Stomach (tissue), 9 donors: Measurements from ENCODE around the gene OOSP4A. TPM values are rescaled to one million over a fixed set of nuclear protein-coding genes. Genes with fewer than 3 reads are reported as not detected.

Source experiments
- DNase-seq, 2 donors: peaks; one replicate each; pipeline versions ENCODE4 v3.0.0 to v3.0.0-alpha.2; 2013 to 2019
- H3K27ac ChIP-seq, 5 donors: fragments of 200-600 bp in 4 of 5; sonication (generic) in 4 of 5; one replicate each; pipeline ENCODE4 v1.5.1; 2013 to 2019; ENCODE audit warnings: mild to moderate bottlenecking in 1 of 5, moderate library complexity in 1 of 5
- H3K27me3 ChIP-seq, 3 donors: fragments of 200-600 bp; sonication (generic); one replicate each; pipeline ENCODE4 v1.5.1; 2017 to 2019; ENCODE audit warnings: mixed run types in 1 of 3
- H3K36me3 ChIP-seq, 4 donors: fragments of 200-600 bp; sonication (generic); 1 replicate in 3 of 4; 2 replicates in 1 of 4; pipeline ENCODE4 v1.5.1; 2016 to 2019
- H3K4me1 ChIP-seq, 4 donors: fragments of 200-600 bp; sonication (generic); one replicate each; pipeline ENCODE4 v1.5.1; 2016 to 2019
- H3K4me3 ChIP-seq, 4 donors: fragments of 200-600 bp; sonication (generic) in 3 of 4; one replicate each; pipeline ENCODE4 v1.5.1; 2016 to 2019; ENCODE audit warnings: mild to moderate bottlenecking in 1 of 4
- H3K9me3 ChIP-seq, 4 donors: fragments of 200-600 bp; sonication (generic); one replicate each; pipeline ENCODE4 v1.5.1; 2016 to 2019
- CTCF ChIP-seq, 7 experiments: fragments of 450-650 bp in 4 of 7; fragments of 200-600 bp in 3 of 7; sonication (generic) in 3 of 7; IDR thresholded peaks; one replicate each; pipeline ENCODE4 v1.5.1; 2016 to 2019; ENCODE audit warnings: antibody characterized with exemption in 7 of 7, control low read depth in 2 of 7, mild to moderate bottlenecking in 1 of 7
- EP300 ChIP-seq: sonication (generic); formaldehyde crosslinking; IDR thresholded peaks from one replicate; pipeline ENCODE4 v1.6.1; 2017; ENCODE audit warnings: antibody characterized with exemption
- POLR2A ChIP-seq, 4 donors: fragments of 450-650 bp; IDR thresholded peaks; one replicate each; pipeline ENCODE4 v1.6.1; 2016; ENCODE audit warnings: antibody characterized with exemption in 4 of 4, control low read depth in 2 of 4, mild to moderate bottlenecking in 1 of 4, moderate library complexity in 1 of 4
- POLR2AphosphoS5 ChIP-seq, 3 donors: sonication (generic); formaldehyde crosslinking; IDR thresholded peaks; one replicate each; pipeline ENCODE4 v1.6.1; 2016; ENCODE audit warnings: antibody characterized with exemption in 3 of 3
- WGBS, 5 donors: extraction: QIAGEN DNeasy Blood & Tissue Kit in 3 of 5; methylation state at CpG; one replicate each; pipeline versions ENCODE4 v1.1.5 to v1.1.7; 2013 to 2018; 5-methylcytosine and 5-hydroxymethylcytosine counted together
- intact Hi-C: fragments of 100-400 bp; cut with DNase I; formaldehyde crosslinking; loops from one replicate; pipeline ENCODE4 v1.15.1; 2023; ENCODE audit warnings: low total_unique reads
- polyA plus RNA-seq, 3 donors: library from polyadenylated mRNA; stranded (reverse); fragments of 200-250 nt; gene quantifications; one replicate each; pipeline ENCODE4 v1.2.3, GENCODE V29; 2013
- total RNA-seq, 5 donors: library from RNA; depleted of rRNA; stranded (reverse); fragments of >200 nt; gene quantifications; one replicate each; pipeline versions ENCODE4 v1.1.0 to v1.2.3, GENCODE V29; 2014 to 2016
- donor health status: healthy with polysubstance abuse.
- donor health status: Bipolar disorder and iron deficiency.
- donor health status: healthy.

OOSP4A gene
- total and polyA plus RNA-seq, 8 donors = not detected

- no peaks in the 10 kb centered on the region for H3K9me3 ChIP-seq
- no peak for DNase-seq
- WGBS, 5 donors = 48 to 67% (median 59%) methylated on average over 2 of the region's 2 CpGs
- H3K36me3 ChIP-seq = no peaks in the 10 kb centered on the region
- TF ChIP-seq CTCF (IDR thresholded peaks at IDR 0.05) = no peak
- TF ChIP-seq POLR2A (IDR thresholded peaks at IDR 0.05) = no peak
- no peak for TF ChIP-seq EP300
- TF ChIP-seq POLR2AphosphoS5 (IDR thresholded peaks at IDR 0.05) = no peak
- H3K4me1 ChIP-seq = no peaks in the 10 kb centered on the region
- H3K4me3 ChIP-seq = no peak within 1 kb of the TSS
- H3K27me3 ChIP-seq = no peaks in the 10 kb centered on the region
- intact Hi-C loops = no loop called here
- no peak within 1 kb of the TSS for H3K27ac ChIP-seq
These were observed 25.7 kb upstream of the OOSP4A start, which contains the start of gene OOSP1 for GRCh38 chr11:59938132-59938531. Gene OOSP1 (plus strand): TSS chr11:59938432. CDS start chr11:59938455, 23 bp downstream.

- no peak for DNase-seq
- H3K9me3 ChIP-seq = no peaks in the 10 kb centered on the region
- no peak overlapping the region for H3K27ac ChIP-seq
- H3K27me3 ChIP-seq = no peaks in the 10 kb centered on the region
- 92 to 98% (median 96%) methylated on average over 3 of the region's 3 CpGs for WGBS, 5 donors
- no peaks in the 10 kb centered on the region for H3K4me1 ChIP-seq
- no peaks in the 10 kb centered on the region for H3K36me3 ChIP-seq
- TF ChIP-seq CTCF (IDR thresholded peaks at IDR 0.05) = no peak
- no peak for TF ChIP-seq POLR2A (IDR thresholded peaks at IDR 0.05)
- no peak for TF ChIP-seq EP300
- TF ChIP-seq POLR2AphosphoS5 (IDR thresholded peaks at IDR 0.05) = no peak
- no peak overlapping the region for H3K4me3 ChIP-seq
- intact Hi-C loops = no loop called here
These were observed 25.1 kb upstream of the OOSP4A start for GRCh38 chr11:59938718-59939117.

- no peaks in the 10 kb centered on the region for H3K27me3 ChIP-seq
- H3K36me3 ChIP-seq = no peaks in the 10 kb centered on the region
- H3K4me3 ChIP-seq = no peak overlapping the region
- intact Hi-C loops = no loop called here
- no peaks in the 10 kb centered on the region for H3K4me1 ChIP-seq
- no peak overlapping the region for H3K27ac ChIP-seq
- 75 to 94% (median 82%) methylated on average over 2 of the region's 2 CpGs for WGBS, 5 donors
- H3K9me3 ChIP-seq = no peaks in the 10 kb centered on the region
- no peak for DNase-seq
- no peak for TF ChIP-seq POLR2AphosphoS5 (IDR thresholded peaks at IDR 0.05)
- no peak for TF ChIP-seq CTCF (IDR thresholded peaks at IDR 0.05)
- TF ChIP-seq POLR2A (IDR thresholded peaks at IDR 0.05) = no peak
These were observed 24.4 kb upstream of the OOSP4A start for GRCh38 chr11:59939482-59939881.

- Histone ChIP-seq H3K36me3 (no peaks in the 10 kb centered on the region), H3K4me1 (no peaks in the 10 kb centered on the region), H3K27ac (no peak overlapping the region), H3K4me3 (no peak overlapping the region), H3K9me3 (no peaks in the 10 kb centered on the region), H3K27me3 (no peaks in the 10 kb centered on the region)
- DNase-seq = no peak
- intact Hi-C loops = no loop called here
- WGBS, 5 donors = 86 to 92% (median 88%) methylated on average over 4 of the region's 4 CpGs
- no peak for TF ChIP-seq CTCF (IDR thresholded peaks at IDR 0.05)
- no peak for TF ChIP-seq POLR2AphosphoS5 (IDR thresholded peaks at IDR 0.05)
- TF ChIP-seq EP300 = no peak
- no peak for TF ChIP-seq POLR2A (IDR thresholded peaks at IDR 0.05)
These were observed 22.7 kb upstream of the OOSP4A start for GRCh38 chr11:59941091-59941490.
